ENCODE data around the gene GPR75.

Gene GPR75

GRCh38 chr2:53859206-53860181 is at the start of gene GPR75:
Gene GPR75, minus strand, starts transcription at chr2:53859967. Its CDS starts 5,211 bp downstream, at chr2:53854756.
- peak; percentile 36 for DNase-seq (ENCODE audit: low read depth)

GRCh38 chr2:53907582-53907981 is 47.8 kb upstream of the GPR75 start:
- DNase-seq (ENCODE audit: low read depth): no peak

- DNase-seq (ENCODE audit: low read depth): no peak
Observed at GRCh38 chr2:53905396-53905795, 45.6 kb upstream of the GPR75 start.

GRCh38 chr2:53903011-53903410 is 43.2 kb upstream of the GPR75 start:
- no peak for DNase-seq (ENCODE audit: low read depth)

GRCh38 chr2:53901192-53901591 is 41.4 kb upstream of the GPR75 start:
- no peak for DNase-seq (ENCODE audit: low read depth)

GRCh38 chr2:53896864-53897263 is 37.1 kb upstream of the GPR75 start:
- DNase-seq (ENCODE audit: low read depth): peak; percentile 59

GRCh38 chr2:53886406-53887280 is 26.9 kb upstream of the GPR75 start:
- DNase-seq (ENCODE audit: low read depth): no peak

GRCh38 chr2:53884883-53885282 is 25.1 kb upstream of the GPR75 start:
- no peak for DNase-seq (ENCODE audit: low read depth)

GRCh38 chr2:53881986-53882385 is 22.2 kb upstream of the GPR75 start:
- no peak for DNase-seq (ENCODE audit: low read depth)

- no peak for DNase-seq (ENCODE audit: low read depth)
Observed at GRCh38 chr2:53881360-53881759, 21.6 kb upstream of the GPR75 start.

GRCh38 chr2:53880756-53881155 is 21.0 kb upstream of the GPR75 start:
- peak; percentile 78 for DNase-seq (ENCODE audit: low read depth)

GRCh38 chr2:53877556-53877955 is 17.8 kb upstream of the GPR75 start:
- DNase-seq (ENCODE audit: low read depth): peak; percentile 28

GRCh38 chr2:53877112-53877511 is 17.3 kb upstream of the GPR75 start:
- no peak for DNase-seq (ENCODE audit: low read depth)

GRCh38 chr2:53874401-53874950 is 14.7 kb upstream of the GPR75 start:
- DNase-seq (ENCODE audit: low read depth): no peak

GRCh38 chr2:53867773-53868172 is 8.0 kb upstream of the GPR75 start:
- DNase-seq (ENCODE audit: low read depth): no peak

GRCh38 chr2:53867169-53867568 is 7.4 kb upstream of the GPR75 start:
- no peak for DNase-seq (ENCODE audit: low read depth)

GRCh38 chr2:53865962-53866361 is 6.2 kb upstream of the GPR75 start:
- DNase-seq (ENCODE audit: low read depth): no peak

- DNase-seq (ENCODE audit: low read depth): no peak
Observed at GRCh38 chr2:53865264-53865663, 5.5 kb upstream of the GPR75 start.

GRCh38 chr2:53863538-53864227 is 3.9 kb upstream of the GPR75 start:
- no peak for DNase-seq (ENCODE audit: low read depth)

GRCh38 chr2:53861824-53862223 is 2.1 kb upstream of the GPR75 start:
- no peak for DNase-seq (ENCODE audit: low read depth)

- no peak for DNase-seq (ENCODE audit: low read depth)
Observed at GRCh38 chr2:53856272-53856671, 3.5 kb downstream of the GPR75 start.

GRCh38 chr2:53854678-53855077 is 5.1 kb downstream of the GPR75 start:
- no peak for DNase-seq (ENCODE audit: low read depth)

Data from EH (cell line).